Measurements from ENCODE around the gene MEX3D. TPM values are rescaled to one million over a fixed set of nuclear protein-coding genes. Genes with fewer than 3 reads are reported as not detected.

MEX3D gene
- total RNA-seq, 4 donors from 2014 or later: 2.4 to 7.9 (median 5.3) TPM

DNA sequence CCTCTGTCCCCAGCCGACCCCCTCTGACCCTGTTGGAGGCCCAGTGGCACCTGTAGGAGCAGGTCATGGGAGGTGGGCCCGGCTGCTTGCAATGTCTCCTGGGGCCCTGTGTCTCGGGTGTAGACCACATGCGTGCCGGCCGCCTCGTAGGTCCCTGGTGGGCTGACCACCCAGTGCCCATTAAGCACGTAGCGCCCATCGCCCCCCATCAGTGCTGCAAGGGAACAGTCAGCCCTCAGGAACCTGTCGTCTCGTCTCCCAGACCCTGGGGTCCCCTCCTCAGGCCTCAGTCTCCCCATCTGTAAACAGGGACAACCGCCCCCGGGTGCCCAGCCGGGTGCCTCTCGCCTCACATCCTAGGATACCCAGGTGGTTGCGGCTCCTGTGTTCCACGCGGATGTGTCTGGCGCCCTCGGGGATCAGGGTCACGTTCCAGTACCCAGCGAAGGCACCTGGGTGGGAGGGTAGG is 60.9 kb downstream of the MEX3D start:
- H3K4me1 ChIP-seq: peaks cover 4 to 27% of the 10 kb centered on the region in 2 donors
- peak overlapping the region in 3 of 4 donors; percentile 42 to 61 (median 57) for H3K4me3 ChIP-seq
- intact Hi-C loops (cut with DNase I; ENCODE audit: low total_unique reads): loop anchor here (1.0 kb wide), 1 partner anchor 28 kb away; the partner anchor contains the start of gene C19orf25
- no peaks in the 10 kb centered on the region for H3K36me3 ChIP-seq
- in situ Hi-C loops (cut with MboI; ENCODE audit: low sequenced_read_pairs in 4 of 4): no loop called here
- ATAC-seq: no peak
- TF ChIP-seq POLR2A (IDR thresholded peaks at IDR 0.05): no peak
- no peak for TF ChIP-seq CTCF (IDR thresholded peaks at IDR 0.05 in 4 of 5, conservative IDR thresholded peaks at IDR 0.05 in 1 of 5)
- no peak for DNase-seq
- H3K27ac ChIP-seq: peak overlapping the region; percentile 82 to 99 (median 92)
- H3K9me3 ChIP-seq: no peaks in the 10 kb centered on the region
- H3K27me3 ChIP-seq: peaks cover 0 to 7% (median 5%) of the 10 kb centered on the region in 3 donors

GRCh38 chr19:1505991-1506881 is 61.9 kb downstream of the MEX3D start:
- no peak for ATAC-seq
- in situ Hi-C loops (cut with MboI; ENCODE audit: low sequenced_read_pairs in 4 of 4) (no loop called here), intact Hi-C loops (cut with DNase I; ENCODE audit: low total_unique reads) (no loop called here)
- Histone ChIP-seq H3K4me3 (no peak overlapping the region), H3K27ac (peak overlapping the region in 2 of 4 donors; percentile 94 to 99), H3K27me3 (peaks cover 0 to 8% (median 5%) of the 10 kb centered on the region in 3 donors), H3K36me3 (no peaks in the 10 kb centered on the region), H3K9me3 (no peaks in the 10 kb centered on the region), H3K4me1 (peaks cover 4 to 19% of the 10 kb centered on the region in 2 donors)
- no peak for DNase-seq
- TF ChIP-seq CTCF (IDR thresholded peaks at IDR 0.05 in 4 of 5, conservative IDR thresholded peaks at IDR 0.05 in 1 of 5) (no peak), POLR2A (IDR thresholded peaks at IDR 0.05) (no peak)

- TF ChIP-seq CTCF (IDR thresholded peaks at IDR 0.05 in 4 of 5, conservative IDR thresholded peaks at IDR 0.05 in 1 of 5): no peak
- TF ChIP-seq POLR2A (IDR thresholded peaks at IDR 0.05): no peak
- Histone ChIP-seq H3K36me3 (no peaks in the 10 kb centered on the region), H3K4me3 (no peak overlapping the region), H3K27ac (no peak overlapping the region), H3K27me3 (peaks cover 0 to 11% (median 5%) of the 10 kb centered on the region in 3 donors), H3K4me1 (peaks cover 4 to 15% of the 10 kb centered on the region in 2 donors), H3K9me3 (no peaks in the 10 kb centered on the region)
- intact Hi-C loops (cut with DNase I; ENCODE audit: low total_unique reads) (no loop called here), in situ Hi-C loops (cut with MboI; ENCODE audit: low sequenced_read_pairs in 4 of 4) (no loop called here)
- ATAC-seq (no peak), DNase-seq (no peak)
Observed at GRCh38 chr19:1505012-1505411, 63.1 kb downstream of the MEX3D start.

Other genes with a start within 250 kb of the MEX3D start
- gene NDUFS7, start 184.4 kb downstream of the MEX3D start, total RNA-seq: 100 to 1,000 TPM; 259 to 497 (median 377) TPM
- 100 to 1,000 TPM; 269 to 421 (median 373) TPM for gene GAMT, start 166.8 kb downstream of the MEX3D start, total RNA-seq
- 10 to 100 TPM; 53.7 to 74.1 (median 63.4) TPM for gene DAZAP1, start 160.7 kb downstream of the MEX3D start, total RNA-seq
- gene RPS15, start 129.9 kb downstream of the MEX3D start, total RNA-seq: 1,000 to 10,000 TPM; 2,323 to 3,835 (median 2,607) TPM
- gene APC2, start 118.2 kb downstream of the MEX3D start, total RNA-seq: under 1 TPM in 1 of 4 donors, not detected in 3; 0.04 TPM
- gene C19orf25, start 89.1 kb downstream of the MEX3D start, total RNA-seq: 10 to 100 TPM; 18.7 to 25.7 (median 19.9) TPM
- gene PCSK4, start 78.0 kb downstream of the MEX3D start, total RNA-seq: under 1 TPM; 0.12 to 0.60 (median 0.37) TPM
- gene REEP6, start 77.1 kb downstream of the MEX3D start, total RNA-seq: 1 to 10 TPM; 1.1 to 2.3 (median 1.5) TPM
- gene ADAMTSL5, start 55.3 kb downstream of the MEX3D start, total RNA-seq: 1 to 10 TPM in 3 of 4 donors, under 1 TPM in 1; 0.41 to 6.5 (median 3.0) TPM
- gene PLK5, start 44.2 kb downstream of the MEX3D start, total RNA-seq: not detected
- 100 to 1,000 TPM in 2 of 4 donors, 10 to 100 TPM in 2; 66.9 to 147 (median 118) TPM for gene MBD3, start 24.5 kb upstream of the MEX3D start, total RNA-seq
- 100 to 1,000 TPM; 106 to 173 (median 154) TPM for gene UQCR11, start 37.1 kb upstream of the MEX3D start, total RNA-seq
- gene TCF3, start 84.3 kb upstream of the MEX3D start, total RNA-seq: 10 to 100 TPM; 22.0 to 58.6 (median 42.5) TPM
- not detected for gene ONECUT3, start 185.2 kb upstream of the MEX3D start, total RNA-seq
- gene ATP8B3, start 244.0 kb upstream of the MEX3D start, total RNA-seq: under 1 TPM in 2 of 4 donors, not detected in 2; 0.09 to 0.24 TPM